Dermis microvascular lymphatic vessel endothelial cell (primary cell): ENCODE measurements around the gene AATK. TPM values are rescaled to one million over a fixed set of nuclear protein-coding genes. Genes with fewer than 3 reads are reported as not detected.

Source experiments
- DNase-seq, 2 donors: peaks; one replicate each; pipeline versions ENCODE4 v3.0.0 to v3.0.0-alpha.2; 2010; ENCODE audit warnings: low read depth in 2 of 2
- total RNA-seq: library from RNA; depleted of rRNA; stranded (reverse); fragments of >200 nt; gene quantifications from 2 replicates; pipeline ENCODE4 v1.2.1, GENCODE V29; 2014

AATK gene
- total RNA-seq, 1 donor from 2014 or later, result 1.5 TPM

DNA sequence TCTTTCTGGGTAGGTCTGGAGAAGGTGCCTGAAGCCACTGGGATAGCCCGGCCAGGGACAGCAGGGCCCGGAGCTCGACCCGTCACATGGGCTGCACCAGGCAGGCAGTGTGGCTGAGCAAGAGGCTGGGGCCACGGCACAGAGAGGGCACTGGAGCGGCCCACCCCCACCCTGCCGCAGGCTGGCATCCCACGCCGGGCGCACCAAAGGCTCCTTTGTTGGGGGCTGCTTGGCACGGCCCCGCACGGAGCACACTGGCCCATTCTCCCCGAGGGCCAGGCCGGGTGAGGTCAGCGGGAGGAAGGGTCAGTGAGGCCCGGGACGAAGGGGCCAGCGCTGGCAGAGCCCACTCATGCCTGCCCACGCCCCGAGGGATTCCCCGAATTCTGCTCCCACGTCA is 37.2 kb downstream of the AATK start:
- DNase-seq, result no peak

DNA sequence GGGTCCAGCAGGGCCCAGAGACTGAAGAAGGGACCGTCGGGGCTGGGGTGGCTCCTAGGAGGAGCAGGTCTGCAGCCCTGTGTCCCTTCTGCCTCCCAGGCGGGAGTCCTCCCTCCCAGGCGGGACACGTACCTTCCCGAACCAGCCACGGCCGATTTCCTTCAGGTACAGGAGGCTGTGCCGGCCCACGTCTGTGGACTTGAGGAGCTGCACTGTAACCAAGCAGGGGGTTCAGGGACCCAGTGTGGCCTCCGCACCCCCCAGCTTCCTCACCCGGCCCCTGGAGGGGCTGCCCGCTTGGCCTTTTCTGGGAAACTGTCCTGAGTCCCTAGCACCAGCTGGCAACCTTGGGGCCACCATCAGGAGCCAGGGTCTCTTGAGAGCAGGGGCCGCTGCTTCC is 37.7 kb downstream of the AATK start:
- DNase-seq, result no peak

DNA sequence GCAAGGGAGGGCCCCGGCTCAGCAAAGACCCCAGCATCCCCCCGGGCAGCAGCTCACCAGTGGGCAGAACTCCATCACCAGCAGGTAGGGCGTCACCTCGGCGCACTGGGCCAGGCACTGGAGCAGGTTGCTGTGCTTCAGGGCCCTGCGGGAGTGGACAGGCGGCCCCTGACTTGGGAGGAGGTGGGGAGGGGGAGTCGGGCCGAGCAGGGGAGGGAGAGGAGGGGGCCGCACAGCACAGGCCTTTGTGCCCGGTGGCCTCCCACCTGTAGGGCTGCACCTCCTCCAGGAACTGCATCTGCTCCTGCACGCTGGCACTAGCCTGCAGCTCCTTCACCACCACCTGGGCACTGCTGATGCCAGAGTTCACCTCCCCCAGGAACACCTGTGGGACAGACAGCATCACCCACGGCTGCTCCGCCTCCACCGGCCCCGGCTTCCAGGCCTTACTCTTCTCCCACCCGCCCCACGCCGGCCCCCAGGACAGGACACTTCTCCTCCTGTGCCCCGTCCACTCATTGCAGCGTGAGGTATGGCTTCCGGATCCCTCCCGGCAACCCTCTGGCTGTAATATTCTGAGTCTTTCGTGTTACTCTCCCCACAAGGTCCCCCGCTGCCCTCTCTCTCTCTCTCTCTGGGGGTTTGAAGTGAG is 38.4 kb downstream of the AATK start:
- DNase-seq, result no peak

DNA sequence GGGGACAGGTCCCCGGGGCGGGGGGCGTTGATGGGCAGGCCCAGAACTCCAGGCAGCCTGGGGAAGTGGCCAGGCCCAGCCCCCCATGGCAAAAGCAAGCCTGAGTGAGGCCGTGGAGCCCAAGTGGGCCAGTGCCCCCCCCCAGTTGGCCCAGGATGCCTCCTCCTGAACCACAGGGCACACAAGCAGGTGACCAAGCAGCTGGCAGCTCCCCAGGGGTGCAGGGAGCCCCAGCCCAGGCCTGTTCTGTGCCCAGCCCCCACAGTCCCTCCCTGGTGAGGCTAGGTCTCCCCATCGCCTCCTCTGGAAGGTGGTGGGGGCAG is 38.9 kb downstream of the AATK start:
- DNase-seq, result no peak

DNA sequence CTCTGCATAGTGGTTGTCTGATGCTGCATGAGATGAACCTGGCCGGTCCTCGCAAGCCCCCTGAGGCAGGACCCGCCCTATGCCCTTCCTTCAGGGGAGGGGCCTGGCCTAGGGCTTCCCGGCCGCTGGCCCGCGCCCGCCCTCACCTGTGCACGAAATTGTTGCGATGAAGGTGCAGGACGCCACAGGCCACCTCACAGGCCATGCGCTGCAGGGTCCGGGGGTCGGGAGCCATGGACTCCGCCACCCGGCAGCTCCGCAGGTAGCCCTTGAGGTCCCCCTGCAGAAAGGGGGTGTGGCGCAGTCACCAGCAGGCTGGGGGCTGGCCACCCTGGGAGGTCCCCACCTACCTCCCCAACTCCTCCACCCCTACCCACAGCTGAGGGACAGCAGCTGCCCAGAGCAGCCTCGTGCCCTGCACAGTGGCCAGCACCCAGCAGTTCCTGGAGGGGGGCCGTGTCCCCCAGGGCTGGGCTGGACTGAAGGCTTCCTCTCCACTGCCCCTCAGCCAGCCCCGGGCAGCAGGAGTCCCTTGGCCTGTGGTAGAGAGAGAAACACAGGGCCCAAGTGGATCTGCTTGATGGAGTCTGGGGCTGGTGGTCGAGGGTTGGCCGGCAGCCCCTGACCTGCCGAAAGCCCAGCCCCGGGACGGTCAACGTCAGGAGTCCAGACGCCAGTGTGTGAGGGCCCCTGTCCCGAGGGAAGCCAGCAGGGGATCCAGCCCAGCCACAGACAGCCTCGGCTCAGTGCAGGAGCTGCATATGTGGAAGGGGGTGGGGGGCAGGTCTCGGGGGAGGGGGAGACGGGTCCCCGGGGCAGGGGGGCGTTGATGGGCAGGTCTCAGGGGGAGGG is 39.5 kb downstream of the AATK start:
- no peak for DNase-seq

DNA sequence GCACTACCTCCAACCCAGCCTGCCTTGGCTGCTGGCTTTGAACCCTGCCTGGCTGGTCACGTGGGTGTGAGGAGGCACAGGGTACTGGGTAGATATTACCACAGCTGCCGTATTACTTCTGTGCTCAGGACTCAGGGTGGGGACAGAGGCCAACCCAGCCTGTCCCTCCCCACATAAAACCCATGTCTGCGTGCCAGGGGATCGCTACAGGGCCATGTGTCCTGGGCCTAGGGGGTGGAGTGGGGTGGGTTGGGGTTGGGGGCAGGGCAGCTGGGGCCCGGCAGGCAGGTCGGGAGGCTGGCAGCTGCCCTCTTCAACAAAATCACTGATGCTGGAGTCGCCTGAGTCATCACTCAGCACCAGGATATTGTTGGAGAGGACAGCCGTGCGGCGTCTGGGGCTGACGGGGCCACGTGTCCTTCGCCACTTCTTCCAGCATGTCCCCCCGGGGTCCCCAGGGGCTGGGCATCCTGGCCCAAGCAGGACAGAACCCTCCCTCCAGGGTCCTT is 40.4 kb downstream of the AATK start:
- DNase-seq, result no peak

DNA sequence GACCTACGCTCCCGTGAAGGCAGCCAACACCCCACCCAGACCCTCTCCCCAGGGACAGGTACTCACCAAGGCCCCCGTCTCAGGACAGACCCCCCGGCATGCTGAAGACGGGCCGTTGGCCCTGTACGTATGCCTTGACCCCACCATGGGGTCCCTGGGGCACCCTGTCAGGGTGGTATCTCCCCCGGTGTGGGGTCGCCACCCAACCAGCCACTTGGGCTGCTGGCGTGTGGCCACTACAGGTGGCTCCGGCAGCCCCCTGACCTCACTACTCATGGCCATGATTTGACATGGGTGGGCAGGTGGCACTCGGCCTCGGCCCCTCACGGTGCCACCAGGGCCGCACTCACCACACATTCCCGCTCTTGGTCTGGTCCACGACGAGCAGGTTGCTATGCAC is 41.6 kb downstream of the AATK start:
- DNase-seq, result no peak

DNA sequence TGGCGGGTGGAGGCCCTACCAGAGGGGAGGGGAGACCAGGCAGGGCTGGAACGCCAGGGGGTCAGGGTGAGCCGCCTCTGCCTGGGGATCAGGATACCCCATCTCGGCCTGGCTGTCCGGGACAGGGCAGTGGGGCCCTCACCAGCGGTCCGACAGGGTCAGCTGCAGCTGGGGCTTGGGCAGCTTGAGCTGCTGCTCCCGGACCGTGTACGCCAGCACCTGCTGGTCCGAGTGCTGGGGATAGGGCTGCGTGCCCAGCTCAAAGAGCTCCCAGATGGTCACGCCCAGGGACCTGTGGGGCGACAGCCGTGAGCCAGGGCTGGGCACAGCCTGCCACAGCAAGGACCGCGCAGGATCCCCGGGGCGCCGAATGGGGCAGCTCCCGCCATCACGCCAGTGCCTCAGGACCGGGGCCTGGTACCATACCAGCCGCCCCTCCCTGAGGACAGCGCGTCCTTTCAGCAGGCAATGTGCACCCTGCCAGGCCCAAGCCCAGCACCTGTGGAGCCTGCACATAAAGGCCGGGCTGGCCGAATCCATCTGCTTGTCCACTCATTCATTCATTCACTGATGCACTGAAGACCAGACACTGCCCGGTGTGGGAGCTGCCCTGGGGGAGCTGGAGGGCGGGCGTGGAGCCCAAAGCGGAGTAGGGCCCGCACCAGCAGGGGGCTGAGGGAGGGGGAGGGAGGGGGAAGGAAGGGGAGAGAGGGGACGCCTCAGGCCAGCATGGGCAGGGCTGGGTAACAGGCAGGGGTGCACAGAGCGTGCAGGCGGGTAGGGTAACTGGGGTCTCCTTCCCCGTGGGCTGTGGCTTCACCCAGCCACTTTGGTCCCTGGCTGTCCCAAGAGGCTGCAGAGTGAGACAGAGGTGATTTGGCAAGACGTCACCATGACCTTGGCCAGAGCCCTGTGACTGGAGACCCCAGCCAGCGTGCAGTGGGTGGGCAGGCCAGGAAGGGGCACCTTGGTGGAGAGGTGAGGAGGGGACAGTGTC is 42.7 kb downstream of the AATK start:
- DNase-seq, result no peak

DNA sequence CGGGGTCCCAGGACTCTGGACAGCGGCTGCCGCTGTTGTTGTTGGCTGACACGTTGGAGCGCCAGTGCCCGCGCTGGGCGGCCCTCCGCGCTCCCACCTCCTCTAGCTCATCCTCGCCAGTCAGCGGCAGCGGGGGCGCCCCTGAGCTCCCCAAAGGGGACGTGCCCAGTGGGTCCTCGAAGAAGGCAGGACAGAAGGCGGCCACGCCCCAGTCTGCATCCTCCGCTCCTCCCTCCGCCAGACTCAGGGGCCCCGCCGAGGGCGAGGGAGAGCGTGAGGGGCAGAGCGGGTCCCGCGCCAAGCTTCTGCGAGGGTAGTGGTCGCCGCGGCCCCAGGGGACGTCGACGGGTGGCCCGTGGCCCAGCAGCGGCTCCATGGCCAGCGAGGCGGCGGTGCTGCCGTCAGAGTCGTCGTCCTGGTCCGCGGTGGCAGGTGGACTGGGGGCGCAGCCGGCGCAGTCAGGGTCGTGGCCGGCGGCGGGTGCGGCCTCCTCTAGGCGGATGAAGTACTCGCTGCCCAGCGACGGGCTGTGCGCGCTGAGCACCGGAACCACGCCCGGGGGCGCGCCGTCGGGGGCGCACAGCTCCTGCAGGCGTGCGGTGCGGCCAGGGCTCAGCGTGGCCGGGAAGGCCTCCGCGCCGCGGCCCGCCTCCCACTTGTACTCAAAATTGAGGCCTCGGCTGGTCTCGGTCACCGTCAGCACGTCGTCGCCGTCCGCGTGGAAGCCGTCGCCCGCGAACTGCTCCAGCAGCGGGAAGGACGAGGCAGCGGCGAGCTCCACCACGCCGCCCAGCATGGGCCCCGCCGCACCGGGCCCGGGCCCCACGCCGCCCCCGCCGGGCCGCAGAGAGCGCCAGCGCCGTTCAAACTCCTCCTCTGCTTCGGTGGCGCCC is 43.9 kb downstream of the AATK start:
- peak in 1 of 2 donors; percentile 16 for DNase-seq

DNA sequence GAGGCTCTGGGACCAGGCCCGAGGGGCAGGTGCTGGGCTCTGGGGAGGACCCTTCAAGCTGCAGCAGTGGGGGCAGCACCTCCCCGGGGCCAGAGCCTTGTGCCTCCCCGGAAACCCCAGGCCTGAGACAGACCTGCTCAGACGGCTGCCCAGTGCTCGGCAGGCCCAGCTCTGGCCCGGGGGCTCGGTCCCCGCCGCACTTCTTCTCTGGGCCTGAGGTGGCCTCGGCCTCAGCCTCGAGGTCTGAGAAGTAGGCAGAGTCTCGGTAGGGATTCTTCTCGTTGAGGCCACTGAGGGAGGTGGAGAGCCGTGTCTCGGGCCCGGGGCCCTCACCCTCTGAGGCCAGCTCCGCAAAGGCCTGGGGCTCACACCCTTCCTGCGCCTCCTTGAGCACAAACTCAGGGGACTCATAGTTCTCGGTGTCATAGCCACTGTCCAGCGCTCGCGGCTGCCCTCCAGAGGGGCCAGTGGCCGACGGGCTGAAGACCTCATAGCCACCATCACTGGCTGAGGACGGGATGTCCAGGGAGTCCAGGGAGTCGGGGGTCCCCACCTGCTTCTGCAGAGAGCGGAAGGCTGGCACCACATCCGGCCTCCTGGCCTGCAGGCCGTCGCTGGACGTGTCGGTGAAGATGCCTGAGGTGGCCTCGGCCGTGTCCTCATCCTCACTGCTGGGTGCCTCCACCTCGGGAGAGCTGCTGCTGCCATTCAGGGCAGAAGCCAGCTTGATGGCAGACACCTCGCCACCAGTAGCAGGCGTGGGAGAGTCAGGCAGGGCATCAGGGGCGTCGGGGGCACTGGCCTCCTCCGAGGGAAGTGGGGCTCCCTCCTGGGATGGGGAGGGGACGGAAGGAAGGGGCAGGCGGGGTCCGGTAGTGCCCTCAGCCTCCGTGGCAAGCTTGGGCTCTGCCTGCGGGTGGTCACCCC is 45.1 kb downstream of the AATK start:
- DNase-seq, result no peak

DNA sequence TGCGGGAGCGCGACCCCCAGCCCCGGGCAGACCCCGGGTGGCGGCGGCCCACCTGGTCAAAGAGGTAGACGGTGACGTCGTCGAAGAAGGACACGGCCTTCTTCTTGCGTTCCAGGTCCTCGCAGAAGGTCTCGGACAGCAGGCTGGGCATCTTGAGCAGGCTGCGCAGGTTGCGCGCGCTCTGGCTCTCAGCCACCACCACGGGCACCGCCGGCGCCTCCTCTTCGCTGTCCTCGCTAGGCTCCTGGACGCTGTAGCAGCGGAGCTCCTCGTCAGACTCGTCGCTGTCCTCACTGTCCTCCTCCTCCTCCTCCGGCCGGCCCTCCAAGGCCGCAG is 45.9 kb downstream of the AATK start:
- DNase-seq, result no peak

DNA sequence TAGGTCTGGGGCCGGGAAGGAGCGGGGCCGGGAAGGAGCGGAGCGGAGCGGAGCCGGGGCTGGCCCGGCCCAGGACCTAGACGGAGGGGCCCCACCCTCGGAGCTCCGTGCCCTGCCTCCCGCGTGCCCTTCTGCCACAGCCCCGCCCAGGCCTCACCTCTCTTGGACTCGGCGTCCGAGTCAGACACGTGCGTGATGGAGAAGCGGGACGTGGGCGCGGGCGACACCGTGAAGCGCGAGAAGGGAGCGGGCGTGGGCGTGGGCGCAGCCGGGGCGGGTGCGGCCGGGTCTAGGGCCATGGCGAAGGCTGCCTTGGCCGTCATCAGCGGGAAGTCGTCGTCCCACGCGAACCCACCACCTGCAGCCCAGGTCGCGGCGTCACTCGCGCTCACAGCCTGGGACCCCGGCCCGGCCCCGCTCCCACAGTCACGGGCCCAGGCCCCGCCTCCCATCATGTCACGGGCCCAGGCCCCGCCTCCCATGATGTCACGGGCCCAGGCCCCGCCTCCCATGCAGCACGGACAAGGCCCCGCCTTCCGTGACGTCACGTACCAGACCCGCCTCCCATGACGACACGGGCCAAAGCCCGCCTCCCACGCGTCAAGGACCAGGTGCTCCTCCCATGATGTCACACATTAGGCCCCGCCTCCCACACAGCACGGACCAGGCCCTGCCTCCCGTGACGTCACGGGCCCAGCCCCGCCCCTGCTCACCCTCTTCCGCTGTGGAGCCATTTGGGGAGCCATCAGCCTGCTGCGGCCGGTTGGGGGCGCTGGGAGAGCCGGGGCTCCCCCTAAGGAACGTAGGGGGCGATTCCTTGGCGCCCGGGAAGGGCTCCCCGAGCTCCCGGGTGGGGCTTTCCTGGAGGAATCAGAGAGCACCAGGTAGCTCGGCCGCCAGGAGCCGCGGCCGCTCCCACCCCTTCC is 46.5 kb downstream of the AATK start:
- DNase-seq, result peak; percentile 91 to 96

DNA sequence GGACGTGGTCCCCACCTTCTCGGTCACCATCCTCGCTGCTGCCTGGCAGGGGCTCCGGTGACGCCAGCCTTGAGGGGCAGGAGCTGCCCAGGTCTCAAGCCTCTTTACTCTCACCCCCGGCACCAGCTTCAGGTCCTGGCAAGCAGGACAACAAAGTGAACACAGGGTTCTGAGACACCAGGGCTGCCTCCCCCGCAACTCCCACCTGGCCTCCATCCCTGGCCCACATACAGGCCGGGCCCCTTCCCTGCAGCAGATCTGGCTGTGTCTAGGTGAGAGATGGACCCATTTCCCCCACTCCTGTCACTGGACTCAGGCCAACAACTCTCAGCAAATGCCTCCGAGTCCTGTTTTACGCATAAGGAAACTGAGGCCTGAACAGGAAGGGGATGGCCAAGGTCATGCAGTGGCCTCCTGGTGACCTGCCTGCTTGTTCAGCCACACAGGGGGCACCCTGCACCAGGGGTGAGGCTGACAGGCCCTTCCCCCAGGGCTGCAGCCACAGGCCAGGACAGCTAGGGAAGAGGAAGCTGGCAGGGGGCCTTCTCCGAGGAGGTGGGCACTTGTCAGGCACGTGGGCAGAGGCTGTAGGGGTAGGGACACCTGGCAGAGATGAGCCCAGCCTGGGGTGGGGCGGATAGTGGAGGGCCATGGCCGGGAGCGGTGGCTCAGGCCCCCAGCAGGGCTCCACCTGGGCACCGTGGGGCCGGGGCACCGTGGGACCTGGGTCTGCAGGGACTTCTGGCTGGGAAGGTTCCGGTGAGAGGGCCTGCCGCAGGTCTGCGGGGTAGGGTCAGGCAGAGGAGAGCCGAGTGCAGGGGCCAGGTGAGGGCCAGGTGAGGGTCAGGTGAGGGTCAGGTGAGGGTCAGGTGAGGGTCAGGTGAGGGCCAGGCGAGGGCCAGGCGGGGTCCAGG is 47.5 kb downstream of the AATK start:
- DNase-seq, result no peak

DNA sequence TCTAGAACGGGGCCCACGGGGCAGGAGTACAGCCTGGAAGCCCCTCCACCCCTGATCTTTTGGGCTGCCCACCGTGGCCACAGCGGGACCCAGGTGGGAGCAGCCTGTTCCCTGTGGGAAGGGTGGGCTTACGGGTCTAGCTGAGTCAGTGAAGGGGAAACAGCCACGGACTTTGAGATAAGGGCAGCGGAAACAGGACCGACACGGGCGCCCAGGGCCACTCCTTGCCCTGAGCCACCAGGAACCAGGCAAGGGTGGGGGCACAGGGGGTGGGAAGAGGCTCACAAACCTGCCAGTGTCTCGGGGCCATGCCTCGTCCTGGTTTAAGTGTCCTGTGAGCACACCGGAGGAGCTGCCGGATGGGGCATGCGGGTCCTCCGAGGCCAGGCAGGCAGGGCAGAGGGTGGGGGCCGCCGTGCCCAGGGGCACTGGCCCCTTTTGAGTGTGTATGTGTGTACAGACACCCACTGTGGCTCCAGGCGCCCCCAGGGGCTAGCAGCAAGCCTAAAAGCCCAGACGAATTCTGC is 48.3 kb downstream of the AATK start:
- no peak for DNase-seq

DNA sequence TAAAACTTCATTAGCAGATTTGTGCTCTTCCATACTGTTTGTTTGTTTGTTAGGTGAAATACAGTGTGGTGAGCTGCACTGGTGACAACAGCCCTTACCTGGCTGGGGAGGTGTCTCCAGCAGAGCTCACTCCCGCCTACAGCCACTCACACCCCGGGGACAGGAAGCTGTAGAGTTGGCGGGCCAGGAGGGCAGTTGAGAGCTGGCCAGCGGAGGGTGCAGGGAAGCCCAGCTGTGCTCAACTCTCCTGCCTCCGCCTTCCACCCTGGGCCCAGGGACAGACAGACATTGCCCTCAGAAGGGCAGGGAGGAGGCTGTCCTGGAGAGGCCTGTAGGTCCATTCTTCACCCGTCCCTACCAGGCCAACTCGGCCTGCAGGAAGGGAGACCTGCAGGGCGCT is 49.3 kb downstream of the AATK start:
- no peak for DNase-seq

DNA sequence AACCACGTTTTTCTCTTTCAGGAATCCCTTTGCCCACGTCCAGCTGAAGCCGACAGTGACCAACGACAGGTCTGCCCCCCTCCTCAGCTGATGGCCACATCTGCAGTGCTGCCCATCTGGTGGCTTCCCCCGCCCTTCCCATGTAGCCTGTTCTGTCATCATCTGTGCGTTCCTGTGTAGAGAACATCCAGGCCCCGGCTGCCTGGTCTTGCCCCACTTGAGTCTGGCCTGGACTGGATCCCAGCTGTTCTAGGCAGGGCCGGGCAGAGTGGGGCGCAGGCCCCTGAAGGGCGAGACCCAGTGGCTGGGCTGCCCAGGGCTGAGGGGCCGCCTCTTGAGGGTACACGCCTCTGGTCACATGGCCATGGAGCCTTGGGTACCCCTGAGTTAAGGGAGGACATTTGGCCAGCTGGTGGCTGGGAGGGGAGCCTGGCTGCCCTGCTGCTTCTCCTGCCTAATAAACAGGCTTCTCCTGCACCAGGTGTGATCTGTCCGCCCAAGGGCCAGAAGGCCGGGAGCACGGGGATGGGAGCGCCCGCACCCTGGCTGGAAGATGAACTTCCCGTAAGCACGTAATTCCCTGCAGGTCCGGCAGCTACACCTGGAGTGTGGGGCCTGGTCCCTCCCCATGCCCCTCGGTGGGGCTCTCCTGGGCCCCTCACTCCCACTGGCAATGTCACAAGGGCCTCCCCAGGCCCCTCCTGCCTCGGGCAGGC is 50.1 kb downstream of the AATK start:
- DNase-seq, result no peak

DNA sequence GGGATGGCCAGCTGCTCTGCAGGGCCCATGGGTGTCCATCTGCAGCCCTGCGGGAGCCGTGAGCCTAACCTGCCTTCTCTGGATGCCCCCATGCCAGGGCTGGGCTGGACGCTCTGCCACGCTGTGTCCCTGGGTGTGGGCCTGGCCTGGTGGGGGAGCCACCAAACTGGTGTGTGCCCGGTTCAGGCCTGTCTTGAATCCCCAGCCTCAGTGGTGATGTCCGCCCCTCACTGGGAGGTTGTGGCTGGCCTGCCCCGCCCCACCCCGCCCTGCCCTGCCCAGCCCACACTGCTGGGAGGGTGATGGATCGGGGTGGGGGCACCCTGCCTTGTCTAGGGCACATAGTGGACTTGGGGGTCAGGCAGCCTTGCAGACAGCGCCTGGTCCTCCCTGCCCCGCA is 50.8 kb downstream of the AATK start:
- DNase-seq, result no peak
